SH-SY5Y (cell line): ENCODE results near the gene NACC1.

Experiments
- GATA2 ChIP-seq: IDR thresholded peaks from 2 replicates; pipeline ENCODE4 v1.6.1; 2011; ENCODE audit warnings: mild to moderate bottlenecking, low read depth, low read length
- GATA3 ChIP-seq: IDR thresholded peaks from 2 replicates; pipeline ENCODE4 v1.6.1; 2011; ENCODE audit warnings: low read depth, mild to moderate bottlenecking, low read length, moderate library complexity

GRCh38 chr19:13159713-13160112 lies 41.6 kb downstream of the NACC1 start:
- TF ChIP-seq GATA3 (no peak), GATA2 (no peak)
